SKM-1 treated with dmso at 0.1 percent for 144 hours (cell line): Measurements from ENCODE around the gene ST3GAL2.
"Not testable (repeated sequence)": the region's sequence is repeated elsewhere in the genome, so short reads cannot be mapped to it uniquely, and the experiment has no call there.

Experiments used
- DNase-seq: peaks from one replicate; lab custom pipeline; 2025; ENCODE audit not compliant: unreplicated experiment; lab: John Stamatoyannopoulos, UW

The ST3GAL2 gene

GRCh38 chr16:70467608-70468007 is 28.7 kb upstream of the ST3GAL2 start:
- no peak for DNase-seq

DNA sequence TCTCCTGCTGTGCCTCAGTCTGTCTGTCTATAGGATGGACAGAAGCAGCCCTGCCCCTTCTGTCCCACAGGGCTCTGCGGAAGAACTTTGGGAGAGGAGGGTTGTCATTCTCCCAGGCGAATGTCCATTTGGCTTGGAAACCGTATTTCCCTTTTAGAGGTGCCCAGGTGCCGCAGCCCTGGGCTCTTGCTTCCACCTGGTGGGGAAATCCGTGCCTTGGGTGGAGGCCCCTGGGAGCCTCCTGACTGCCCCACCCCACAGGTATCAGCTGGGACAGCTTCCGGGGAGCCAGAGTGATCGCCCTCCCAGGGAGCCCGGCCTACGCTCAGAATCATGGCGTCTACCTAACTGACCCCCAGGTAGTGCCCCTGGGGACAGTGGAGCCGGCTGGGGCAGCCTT is 28.2 kb upstream of the ST3GAL2 start:
- DNase-seq: no peak

GRCh38 chr16:70466805-70467076 is 27.8 kb upstream of the ST3GAL2 start:
- DNase-seq: no peak

DNA sequence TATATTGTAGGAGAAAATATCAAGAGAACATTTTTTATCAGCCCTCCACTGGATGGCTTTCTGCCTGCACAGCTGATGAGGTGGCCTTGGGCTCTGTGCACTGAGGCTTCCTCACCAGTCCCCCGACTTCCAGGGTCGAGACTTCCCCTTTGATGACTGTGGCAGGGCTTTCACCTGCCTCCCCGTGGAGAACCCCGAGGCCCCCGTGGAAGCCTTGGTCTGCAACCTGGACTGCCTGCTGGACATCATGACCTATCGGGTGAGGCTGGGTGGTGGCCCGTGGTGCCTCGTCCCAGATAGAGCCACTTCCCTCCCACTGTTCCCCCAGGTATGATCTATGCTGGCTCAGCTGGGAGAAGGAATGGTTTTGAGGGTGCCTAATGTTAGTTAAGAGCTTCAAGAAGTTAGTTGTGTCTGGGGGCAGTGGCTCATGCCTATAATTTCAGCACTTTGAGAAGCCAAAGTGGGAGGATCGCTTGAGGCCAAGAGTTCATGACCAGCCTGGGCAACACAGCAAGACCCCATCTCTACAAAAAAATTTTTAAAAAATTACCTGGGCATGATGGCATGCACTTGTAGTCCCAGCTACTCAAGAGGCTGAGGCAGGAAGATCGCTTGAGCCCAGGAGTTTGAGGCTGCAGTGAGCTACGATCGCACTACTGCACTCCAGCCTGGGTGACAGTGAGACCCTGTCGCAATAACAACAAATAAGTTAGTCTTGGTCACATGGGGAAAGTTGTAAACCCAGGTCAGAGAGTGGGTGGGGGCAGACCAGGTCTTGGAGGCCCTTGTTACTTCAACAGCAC is 27.3 kb upstream of the ST3GAL2 start:
- DNase-seq: no peak

DNA sequence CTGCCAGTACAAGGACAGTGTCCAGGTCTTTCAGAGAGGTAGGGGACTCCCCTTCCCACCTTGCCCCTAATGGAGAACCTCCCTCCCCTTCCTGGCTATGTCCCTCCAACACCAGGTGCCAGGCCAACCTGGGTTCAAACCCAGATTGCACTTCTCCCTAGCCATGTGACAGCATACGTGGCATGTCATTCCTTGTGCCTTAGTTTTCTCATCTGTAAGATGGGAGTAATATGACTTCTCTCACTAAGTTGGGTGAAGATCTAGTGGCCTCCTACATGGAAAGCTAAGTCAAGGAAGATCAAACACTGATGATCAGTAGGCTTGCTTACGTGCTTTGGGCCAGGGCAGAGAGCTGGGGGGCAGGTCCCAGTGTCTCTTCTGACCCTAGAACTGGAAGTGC is 24.3 kb upstream of the ST3GAL2 start:
- DNase-seq: no peak

- DNase-seq: no peak
Observed at GRCh38 chr16:70460737-70461261, 21.9 kb upstream of the ST3GAL2 start.

DNA sequence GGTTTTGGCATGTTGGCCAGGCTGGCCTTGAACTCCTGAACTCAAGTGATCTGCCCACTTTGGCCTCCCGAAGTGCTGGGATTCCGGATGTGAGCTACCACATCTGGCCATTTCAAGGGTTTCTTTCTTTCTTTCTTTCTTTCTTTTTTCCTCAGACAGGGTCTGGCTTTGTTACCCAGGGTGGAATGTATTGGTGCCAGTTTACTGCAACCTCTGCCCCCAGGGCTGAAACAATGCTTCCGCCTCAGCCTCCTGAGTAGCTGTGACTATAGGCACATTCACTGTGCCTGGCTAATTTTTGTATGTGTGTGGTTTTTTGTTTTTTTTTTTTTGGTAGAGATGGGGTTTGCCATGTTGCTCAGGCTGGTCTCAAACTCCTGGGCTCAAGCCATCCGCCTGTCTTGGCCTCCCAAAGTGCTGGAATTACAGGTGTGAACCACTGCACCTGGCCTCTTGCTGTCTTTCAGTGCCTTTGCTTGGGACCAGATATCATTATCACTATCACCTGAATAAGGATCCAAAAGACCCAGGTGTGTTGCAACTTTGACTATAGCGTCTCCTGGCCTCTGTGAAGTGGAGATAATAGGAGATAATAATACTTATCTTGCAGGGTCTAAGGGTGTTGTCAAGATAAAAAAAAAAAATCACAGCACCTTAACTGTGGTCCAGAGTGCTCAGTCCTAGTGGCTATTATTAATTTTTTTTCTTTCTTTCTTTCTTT is 18.7 kb upstream of the ST3GAL2 start:
- DNase-seq: no peak

- no peak for DNase-seq
Observed at GRCh38 chr16:70455910-70456309, 17.0 kb upstream of the ST3GAL2 start.

DNA sequence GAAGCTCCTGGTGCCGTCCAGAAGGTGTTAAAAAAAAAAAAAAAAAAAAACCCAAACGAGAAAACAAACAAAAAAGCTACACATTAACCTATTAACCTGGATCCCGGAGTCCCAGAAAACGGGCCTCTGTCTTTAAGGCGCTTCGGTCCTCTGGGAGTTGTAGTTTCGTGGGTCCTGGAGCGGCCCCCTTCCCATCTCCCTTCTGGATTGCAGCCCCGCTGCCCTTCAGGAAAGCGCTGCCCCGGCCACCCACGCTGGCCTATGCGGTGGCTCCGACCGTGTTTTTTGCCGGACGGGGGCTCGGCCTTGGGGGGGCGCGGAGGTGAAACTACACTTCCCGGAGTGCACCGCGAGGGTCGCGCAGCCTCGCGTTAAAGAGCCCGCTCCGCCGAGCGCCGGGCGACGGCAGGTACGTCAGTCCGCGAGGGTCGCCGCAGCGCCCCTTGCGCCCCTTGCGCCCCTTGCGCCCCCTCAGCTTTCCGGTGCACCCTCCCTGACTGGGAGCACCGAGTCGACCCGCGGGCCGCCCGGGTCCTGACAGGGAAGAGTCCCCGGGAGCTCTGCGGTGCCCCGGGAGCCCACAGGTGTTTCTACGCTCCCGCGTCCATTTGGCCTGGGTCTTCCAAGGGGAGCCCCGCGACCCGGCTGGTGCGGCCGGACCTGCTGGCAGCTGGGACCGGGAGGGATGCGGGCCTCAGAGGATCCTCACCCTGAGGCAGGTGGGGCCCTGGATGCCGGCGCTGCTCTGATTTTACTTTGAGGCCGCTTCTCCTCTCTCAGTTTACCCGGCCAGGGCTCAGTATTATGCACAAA is 15.5 kb upstream of the ST3GAL2 start, which contains the start of gene FCSK:
TSS of gene FCSK (plus strand) at position 374 of the 813 bp plus-strand sequence. CDS start 8,596 bp downstream, outside the sequence.
- peak; percentile 53 for DNase-seq

DNA sequence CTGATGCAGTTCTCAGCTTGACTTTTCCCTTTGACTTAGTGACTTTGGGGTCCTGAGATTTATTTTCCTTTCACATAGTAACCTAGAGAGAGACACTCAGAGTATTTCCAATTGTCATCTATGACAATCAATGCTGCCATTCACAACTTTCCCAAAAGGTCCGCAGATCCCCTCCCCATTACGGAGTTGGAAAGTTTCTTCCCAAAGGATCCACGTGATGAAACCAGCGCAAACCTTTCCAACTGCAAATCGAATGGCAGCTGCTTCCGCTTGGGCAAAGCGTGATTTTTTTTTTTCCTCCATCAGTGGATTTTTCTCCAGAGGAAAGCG is 15.0 kb upstream of the ST3GAL2 start:
- no peak for DNase-seq

GRCh38 chr16:70453117-70453891 is 14.4 kb upstream of the ST3GAL2 start:
- no peak for DNase-seq

GRCh38 chr16:70451004-70451340 is 12.1 kb upstream of the ST3GAL2 start:
- not testable (repeated sequence) for DNase-seq

DNA sequence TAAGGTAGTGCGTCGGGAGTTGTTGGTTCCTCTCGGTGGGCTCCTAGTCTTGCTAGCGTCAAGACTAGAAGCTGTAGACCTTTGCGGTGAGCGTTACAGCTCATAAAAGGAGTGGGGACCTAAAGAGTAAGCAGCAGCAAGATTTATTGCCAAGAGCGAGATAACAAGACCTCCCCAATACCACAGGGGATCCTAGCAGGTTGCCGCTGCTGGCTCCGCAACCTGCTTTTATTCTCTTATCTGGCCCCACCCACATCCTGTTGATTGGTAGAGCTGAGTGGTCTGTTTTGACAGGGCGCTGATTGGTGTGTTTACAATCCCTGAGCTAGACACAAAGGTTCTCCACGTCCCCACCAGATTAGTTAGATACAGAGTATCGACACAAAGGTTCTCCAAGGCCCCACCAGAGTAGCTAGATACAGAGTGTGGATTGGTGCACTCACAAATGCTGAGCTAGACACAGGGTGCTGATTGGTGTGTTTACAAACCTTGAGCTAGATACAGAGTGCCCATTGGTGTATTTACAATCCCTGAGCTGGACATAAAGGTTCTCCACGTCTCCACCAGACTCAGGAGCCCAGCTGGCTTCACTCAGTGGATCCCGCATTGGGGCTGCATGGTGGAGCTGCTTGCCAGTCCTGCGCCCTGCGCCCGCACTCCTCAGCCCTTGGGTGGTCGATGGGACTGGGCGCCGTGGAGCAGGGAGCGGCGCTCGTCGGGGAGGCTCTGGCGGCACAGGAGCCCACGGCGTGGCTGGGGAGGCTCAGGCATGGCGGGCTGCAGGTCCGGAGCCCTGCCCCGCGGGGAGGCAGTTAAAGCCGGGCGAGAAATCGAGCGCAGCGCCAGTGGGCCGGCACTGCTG is 11.5 kb upstream of the ST3GAL2 start:
- DNase-seq: not testable (repeated sequence)

- DNase-seq: no peak
Observed at GRCh38 chr16:70448075-70448474, 9.2 kb upstream of the ST3GAL2 start.

- no peak for DNase-seq
Observed at GRCh38 chr16:70444249-70445063, 5.6 kb upstream of the ST3GAL2 start.

DNA sequence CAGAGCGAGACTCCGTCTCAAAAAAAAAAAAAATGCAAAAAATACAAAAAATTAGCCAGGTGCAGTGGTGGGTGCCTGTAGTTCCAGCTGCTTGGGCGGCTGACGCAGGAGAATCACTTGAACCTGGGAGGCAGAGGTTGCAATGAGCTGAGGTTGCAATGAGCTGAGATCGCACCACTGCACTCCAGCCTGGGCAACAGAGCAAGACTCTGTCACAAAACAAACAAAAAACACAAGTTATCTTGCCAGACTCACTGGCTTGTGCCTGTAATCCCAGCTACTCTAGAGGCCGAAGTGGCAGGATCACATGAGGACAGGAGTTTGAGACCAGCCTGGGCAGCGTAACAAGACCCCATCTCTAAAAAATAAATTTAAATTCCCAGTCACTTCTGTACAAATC is 3.4 kb upstream of the ST3GAL2 start:
- no peak for DNase-seq

DNA sequence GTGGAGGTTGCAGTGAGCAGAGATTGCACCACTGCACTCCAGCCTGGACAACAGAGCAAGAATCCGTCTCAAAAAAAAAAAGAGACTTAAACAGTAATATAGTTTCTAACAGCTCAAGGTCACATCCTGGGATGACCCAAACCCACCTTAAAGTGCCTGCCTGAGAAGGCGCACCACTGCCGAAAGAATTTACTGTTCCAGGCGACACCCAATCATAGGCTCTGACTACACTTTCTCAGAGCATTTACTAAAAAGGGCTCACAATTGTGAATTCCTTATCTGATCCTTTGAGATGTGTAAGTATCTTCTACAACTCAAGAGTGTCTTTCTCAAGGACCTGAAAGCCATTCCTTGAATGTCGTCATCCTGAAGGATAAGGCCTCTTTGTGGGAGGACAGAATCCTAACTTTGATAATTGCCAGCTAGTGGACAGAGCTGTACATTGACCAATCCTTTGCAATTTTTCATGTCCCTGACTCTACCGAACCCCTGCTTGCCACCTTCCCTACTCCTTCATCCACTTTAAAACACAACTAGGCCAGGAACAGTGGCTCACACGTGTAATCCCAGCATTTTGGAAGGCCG is 2.6 kb upstream of the ST3GAL2 start:
- no peak for DNase-seq

DNA sequence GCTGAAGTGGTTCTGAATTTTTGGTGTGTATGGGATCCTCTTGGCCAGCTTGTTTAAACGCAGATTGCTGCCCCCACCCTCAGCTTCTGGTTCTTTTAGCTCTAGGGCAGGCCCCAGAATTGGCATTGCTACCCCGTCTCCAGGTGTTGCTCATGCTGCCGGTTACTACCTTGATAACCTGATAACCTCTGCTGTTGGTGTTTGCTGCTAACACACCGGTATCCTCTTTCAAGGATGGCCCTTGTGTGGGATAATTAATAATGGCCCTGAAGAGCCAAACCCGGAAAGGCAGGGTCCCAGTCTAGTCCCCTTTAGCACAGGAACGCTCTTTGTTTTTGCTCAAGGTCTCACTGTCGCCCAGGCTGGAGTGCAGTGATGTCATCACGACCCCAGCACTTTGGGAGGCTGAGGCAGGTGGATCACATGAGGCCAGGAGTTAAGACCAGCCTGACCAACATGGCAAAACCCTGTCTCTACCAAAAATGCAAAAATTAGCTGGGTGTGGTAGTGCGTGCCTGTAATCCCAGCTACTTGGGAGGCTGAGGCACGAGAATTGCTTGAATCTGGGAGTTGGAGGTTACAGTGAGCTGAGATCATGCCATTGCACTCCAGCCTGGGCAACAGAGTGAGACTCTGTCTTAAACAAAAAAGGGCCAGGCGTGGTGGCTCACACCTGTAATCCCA is 1.3 kb upstream of the ST3GAL2 start:
- no peak for DNase-seq
